ENCODE results near the gene AP3M1. TPM values are rescaled to one million over a fixed set of nuclear protein-coding genes. Genes with fewer than 3 reads are reported as not detected.

AP3M1 gene
- total RNA-seq, 4 donors from 2014 or later: 19.7 to 24.7 (median 21.1) TPM

DNA sequence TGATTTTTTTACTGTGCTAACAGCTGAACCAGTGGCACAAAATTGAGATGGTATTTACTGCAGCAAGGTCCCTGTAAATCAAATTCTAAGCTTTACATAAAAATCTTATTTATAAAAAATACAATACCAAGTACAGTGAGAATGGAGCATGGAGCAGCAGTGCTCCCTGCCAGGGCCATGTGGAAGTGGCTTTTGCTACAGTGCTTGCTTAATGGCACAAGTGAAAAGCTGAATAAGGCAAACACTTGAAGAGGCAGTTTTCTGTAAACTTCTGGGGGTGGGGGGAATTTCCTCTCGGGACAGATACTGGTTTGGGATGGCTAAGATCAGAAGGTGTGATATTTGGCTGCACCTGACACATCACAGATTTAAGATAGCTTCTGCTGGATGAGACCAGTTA is 27.5 kb downstream of the AP3M1 start:
- H3K4me3 ChIP-seq: no peak overlapping the region
- peaks cover 17% of the 10 kb centered on the region for H3K4me1 ChIP-seq
- no peaks in the 10 kb centered on the region for H3K9me3 ChIP-seq
- no peak overlapping the region for H3K27ac ChIP-seq
- WGBS: 47% methylated on average over 1 of the region's 1 CpG
- H3K36me3 ChIP-seq: peaks cover 87% of the 10 kb centered on the region
- TF ChIP-seq CTCF (IDR thresholded peaks at IDR 0.05) (no peak), POLR2A (IDR thresholded peaks at IDR 0.05) (no peak), POLR2AphosphoS5 (IDR thresholded peaks at IDR 0.05) (no peak), EP300 (IDR thresholded peaks at IDR 0.05) (no peak)
- H3K27me3 ChIP-seq: no peaks in the 10 kb centered on the region
- DNase-seq (ENCODE audit: low spot score in 2 of 2): no peak

- 51% methylated on average over 3 of the region's 3 CpGs for WGBS
- Histone ChIP-seq H3K9me3 (no peaks in the 10 kb centered on the region), H3K36me3 (peaks cover 88% of the 10 kb centered on the region), H3K27ac (no peak overlapping the region), H3K4me1 (peaks cover 17% of the 10 kb centered on the region), H3K4me3 (no peak overlapping the region), H3K27me3 (no peaks in the 10 kb centered on the region)
- TF ChIP-seq POLR2AphosphoS5 (IDR thresholded peaks at IDR 0.05) (no peak), POLR2A (IDR thresholded peaks at IDR 0.05) (no peak), EP300 (IDR thresholded peaks at IDR 0.05) (no peak), CTCF (IDR thresholded peaks at IDR 0.05) (no peak)
- DNase-seq (ENCODE audit: low spot score in 2 of 2): no peak
These were observed 28.6 kb downstream of the AP3M1 start for GRCh38 chr10:74122060-74122459.

DNA sequence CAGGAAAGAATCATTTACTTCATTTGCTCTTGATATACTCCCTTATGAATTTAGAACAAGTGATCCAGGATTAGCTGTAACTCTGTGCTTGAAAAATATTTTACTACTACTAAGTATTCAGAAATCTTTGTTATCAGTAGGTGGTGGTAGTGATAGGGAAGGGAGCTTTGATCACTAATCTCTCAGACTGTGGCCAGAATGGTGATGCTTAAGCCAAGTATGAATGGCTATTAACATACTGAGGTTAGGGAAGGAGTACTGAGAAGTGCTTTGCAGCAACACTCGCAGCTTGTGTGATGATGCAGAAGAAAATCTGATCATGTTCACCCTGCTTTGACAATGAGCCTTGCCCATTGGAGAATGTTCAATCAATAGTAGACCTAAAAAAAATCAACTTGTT is 29.3 kb downstream of the AP3M1 start:
- Histone ChIP-seq H3K4me3 (no peak overlapping the region), H3K36me3 (peaks cover 88% of the 10 kb centered on the region), H3K4me1 (peaks cover 17% of the 10 kb centered on the region), H3K27me3 (no peaks in the 10 kb centered on the region), H3K27ac (no peak overlapping the region), H3K9me3 (no peaks in the 10 kb centered on the region)
- 96% methylated on average over 1 of the region's 1 CpG for WGBS
- DNase-seq (ENCODE audit: low spot score in 2 of 2): no peak
- TF ChIP-seq POLR2AphosphoS5 (IDR thresholded peaks at IDR 0.05) (no peak), EP300 (IDR thresholded peaks at IDR 0.05) (no peak), CTCF (IDR thresholded peaks at IDR 0.05) (no peak), POLR2A (IDR thresholded peaks at IDR 0.05) (no peak)

GRCh38 chr10:74120911-74121310 is 29.7 kb downstream of the AP3M1 start:
- Histone ChIP-seq H3K9me3 (no peaks in the 10 kb centered on the region), H3K4me1 (peaks cover 17% of the 10 kb centered on the region), H3K27me3 (no peaks in the 10 kb centered on the region), H3K36me3 (peaks cover 87% of the 10 kb centered on the region), H3K27ac (no peak overlapping the region), H3K4me3 (no peak overlapping the region)
- DNase-seq (ENCODE audit: low spot score in 2 of 2): no peak
- no peak for TF ChIP-seq POLR2AphosphoS5 (IDR thresholded peaks at IDR 0.05)
- TF ChIP-seq EP300 (IDR thresholded peaks at IDR 0.05): no peak
- TF ChIP-seq POLR2A (IDR thresholded peaks at IDR 0.05): no peak
- TF ChIP-seq CTCF (IDR thresholded peaks at IDR 0.05): no peak
- 37% methylated on average over 1 of the region's 1 CpG for WGBS

GRCh38 chr10:74118804-74119203 is 31.8 kb downstream of the AP3M1 start:
- H3K4me3 ChIP-seq: no peak overlapping the region
- no peaks in the 10 kb centered on the region for H3K27me3 ChIP-seq
- H3K4me1 ChIP-seq: peaks cover 22% of the 10 kb centered on the region
- no peak for TF ChIP-seq POLR2A (IDR thresholded peaks at IDR 0.05)
- no peak for TF ChIP-seq CTCF (IDR thresholded peaks at IDR 0.05)
- no peak for TF ChIP-seq POLR2AphosphoS5 (IDR thresholded peaks at IDR 0.05)
- no peak for TF ChIP-seq EP300 (IDR thresholded peaks at IDR 0.05)
- DNase-seq (ENCODE audit: low spot score in 2 of 2): peak in 1 of 2 donors; percentile 26
- H3K36me3 ChIP-seq: peaks cover 79% of the 10 kb centered on the region
- 62% methylated on average over 3 of the region's 3 CpGs for WGBS
- peak overlapping the region; percentile 11 for H3K27ac ChIP-seq
- no peaks in the 10 kb centered on the region for H3K9me3 ChIP-seq

All from suprapubic skin (tissue), 4 donors.